ENCODE results near the gene LUC7L3. TPM values are rescaled to one million over a fixed set of nuclear protein-coding genes. Genes with fewer than 3 reads are reported as not detected.
A peak's percentile ranks its signal among the peaks of the same experiment; 100 is the strongest.

Gene LUC7L3
- total RNA-seq, 2 experiments from 2014 or later: 116 to 126 TPM

GRCh38 chr17:50745631-50746030, 26.2 kb downstream of the LUC7L3 start:
- Mint-ChIP-seq H3K27me3 (no peaks in the 10 kb centered on the region), H3K36me3 (ENCODE audit: low read depth) (peaks cover 98% of the 10 kb centered on the region), H3K4me1 (ENCODE audit: low read depth) (peaks cover 5% of the 10 kb centered on the region), H3K9me3 (no peaks in the 10 kb centered on the region), H3K27ac (no peak overlapping the region), H3K4me3 (no peak overlapping the region)
- CTCF ChIA-PET: no interaction called here
- ATAC-seq (ENCODE audit: poor library complexity) (no peak), DNase-seq (no peak)
- H3K4me3 ChIP-seq (ENCODE audit: low read length): no peak overlapping the region
- POLR2A ChIA-PET: no interaction called here
- no peaks in the 10 kb centered on the region for H3K9me3 ChIP-seq (ENCODE audit: control insufficient read depth in 1 of 2, insufficient read depth in 1 of 2, low read length in 2 of 2)
- no peaks in the 10 kb centered on the region for H3K4me1 ChIP-seq (ENCODE audit: insufficient read depth, low read length)
- intact Hi-C loops (cut with DNase I, micrococcal nuclease): no loop called here
- TF ChIP-seq, protein P1, sequence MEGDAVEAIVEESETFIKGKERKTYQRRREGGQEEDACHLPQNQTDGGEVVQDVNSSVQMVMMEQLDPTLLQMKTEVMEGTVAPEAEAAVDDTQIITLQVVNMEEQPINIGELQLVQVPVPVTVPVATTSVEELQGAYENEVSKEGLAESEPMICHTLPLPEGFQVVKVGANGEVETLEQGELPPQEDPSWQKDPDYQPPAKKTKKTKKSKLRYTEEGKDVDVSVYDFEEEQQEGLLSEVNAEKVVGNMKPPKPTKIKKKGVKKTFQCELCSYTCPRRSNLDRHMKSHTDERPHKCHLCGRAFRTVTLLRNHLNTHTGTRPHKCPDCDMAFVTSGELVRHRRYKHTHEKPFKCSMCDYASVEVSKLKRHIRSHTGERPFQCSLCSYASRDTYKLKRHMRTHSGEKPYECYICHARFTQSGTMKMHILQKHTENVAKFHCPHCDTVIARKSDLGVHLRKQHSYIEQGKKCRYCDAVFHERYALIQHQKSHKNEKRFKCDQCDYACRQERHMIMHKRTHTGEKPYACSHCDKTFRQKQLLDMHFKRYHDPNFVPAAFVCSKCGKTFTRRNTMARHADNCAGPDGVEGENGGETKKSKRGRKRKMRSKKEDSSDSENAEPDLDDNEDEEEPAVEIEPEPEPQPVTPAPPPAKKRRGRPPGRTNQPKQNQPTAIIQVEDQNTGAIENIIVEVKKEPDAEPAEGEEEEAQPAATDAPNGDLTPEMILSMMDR (IDR thresholded peaks at IDR 0.05): no peak
- no peak overlapping the region for H3K27ac ChIP-seq (ENCODE audit: low read depth in 1 of 2, low read length in 2 of 2)
- H3K27me3 ChIP-seq (ENCODE audit: control insufficient read depth in 1 of 2, insufficient read depth in 2 of 2, low read length in 2 of 2): no peaks in the 10 kb centered on the region
- H3K36me3 ChIP-seq (ENCODE audit: insufficient read depth, low read length): peaks cover 94% of the 10 kb centered on the region

DNA sequence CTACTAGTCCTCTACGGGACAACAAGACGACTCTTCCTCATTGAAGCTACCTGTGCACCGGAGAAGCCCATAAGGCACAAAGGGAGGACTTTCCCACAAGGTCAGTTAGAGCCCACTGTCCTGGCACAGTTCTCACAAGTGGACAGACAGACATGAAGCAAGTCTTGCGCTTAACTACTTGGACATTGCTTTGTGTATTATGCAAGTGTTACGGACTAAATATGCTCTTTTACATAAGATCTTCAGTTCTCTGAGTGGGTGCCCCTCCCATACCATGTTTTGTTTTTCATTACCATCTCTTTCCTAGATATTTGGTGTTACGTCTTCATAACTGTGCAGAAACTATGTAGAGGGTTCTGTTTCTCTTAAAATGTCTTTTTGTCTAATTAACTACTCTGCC, 29.8 kb downstream of the LUC7L3 start:
- Histone ChIP-seq H3K27ac (ENCODE audit: low read depth in 1 of 2, low read length in 2 of 2) (no peak overlapping the region), H3K4me3 (ENCODE audit: low read length) (no peak overlapping the region), H3K27me3 (ENCODE audit: control insufficient read depth in 1 of 2, insufficient read depth in 2 of 2, low read length in 2 of 2) (no peaks in the 10 kb centered on the region), H3K4me1 (ENCODE audit: insufficient read depth, low read length) (no peaks in the 10 kb centered on the region), H3K9me3 (ENCODE audit: control insufficient read depth in 1 of 2, insufficient read depth in 1 of 2, low read length in 2 of 2) (no peaks in the 10 kb centered on the region), H3K36me3 (ENCODE audit: insufficient read depth, low read length) (peaks cover 98% of the 10 kb centered on the region)
- TF ChIP-seq, protein P1 (IDR thresholded peaks at IDR 0.05): no peak
- H3K36me3 Mint-ChIP-seq (ENCODE audit: low read depth): peaks cover 94% of the 10 kb centered on the region
- DNase-seq (no peak), ATAC-seq (ENCODE audit: poor library complexity) (no peak)
- H3K27ac Mint-ChIP-seq: no peak overlapping the region
- CTCF ChIA-PET: no interaction called here
- H3K27me3 Mint-ChIP-seq: no peaks in the 10 kb centered on the region
- no peak overlapping the region for H3K4me3 Mint-ChIP-seq
- intact Hi-C loops (cut with DNase I, micrococcal nuclease): no loop called here
- H3K9me3 Mint-ChIP-seq: no peaks in the 10 kb centered on the region
- peaks cover 5% of the 10 kb centered on the region for H3K4me1 Mint-ChIP-seq (ENCODE audit: low read depth)
- POLR2A ChIA-PET: no interaction called here

- peaks cover 58% of the 10 kb centered on the region for H3K36me3 Mint-ChIP-seq (ENCODE audit: low read depth)
Observed at GRCh38 chr17:50754521-50754920, 35.1 kb downstream of the LUC7L3 start.

More at GRCh38 chr17:50754521-50754920, 35.1 kb downstream of the LUC7L3 start:
- Histone ChIP-seq H3K27me3 (ENCODE audit: control insufficient read depth in 1 of 2, insufficient read depth in 2 of 2, low read length in 2 of 2) (no peaks in the 10 kb centered on the region), H3K36me3 (ENCODE audit: insufficient read depth, low read length) (peaks cover 49% of the 10 kb centered on the region), H3K9me3 (ENCODE audit: control insufficient read depth in 1 of 2, insufficient read depth in 1 of 2, low read length in 2 of 2) (no peaks in the 10 kb centered on the region), H3K4me1 (ENCODE audit: insufficient read depth, low read length) (no peaks in the 10 kb centered on the region), H3K4me3 (ENCODE audit: low read length) (no peak overlapping the region), H3K27ac (ENCODE audit: low read depth in 1 of 2, low read length in 2 of 2) (no peak overlapping the region)
- H3K27me3 Mint-ChIP-seq: no peaks in the 10 kb centered on the region
- H3K4me3 Mint-ChIP-seq: no peak overlapping the region
- intact Hi-C loops (cut with DNase I, micrococcal nuclease): no loop called here
- H3K27ac Mint-ChIP-seq: peak overlapping the region; percentile 21
- ChIA-PET POLR2A (interaction anchor here (0.7 kb wide), 1 partner anchor 188 kb away, joined by 4 read pairs; no protein-coding TSS in a partner anchor), CTCF (no interaction called here)
- peaks cover 5% of the 10 kb centered on the region for H3K4me1 Mint-ChIP-seq (ENCODE audit: low read depth)
- ATAC-seq (ENCODE audit: poor library complexity) (no peak), DNase-seq (no peak)
- TF ChIP-seq, protein P1 (IDR thresholded peaks at IDR 0.05): no peak
- no peaks in the 10 kb centered on the region for H3K9me3 Mint-ChIP-seq

All from CD4-positive, alpha-beta T cell (primary cell).